ENCODE measurements around the gene RUFY1.
A peak's percentile ranks its signal among the peaks of the same experiment; 100 is the strongest.
"Not testable (repeated sequence)": the region's sequence is repeated elsewhere in the genome, so short reads cannot be mapped to it uniquely, and the experiment has no call there.

The RUFY1 gene

GRCh38 chr5:179550511-179551342 is at the start of gene RUFY1:
Gene RUFY1, plus strand, starts transcription at chr5:179550554. Its CDS starts 16 bp downstream, at chr5:179550570.
- DNase-seq (ENCODE audit: low read depth) = peak; percentile 19

- DNase-seq (ENCODE audit: low read depth) = not testable (repeated sequence)
These were observed 48.4 kb upstream of the RUFY1 start for GRCh38 chr5:179501997-179502396.

GRCh38 chr5:179502420-179502819 is 47.9 kb upstream of the RUFY1 start:
- not testable (repeated sequence) for DNase-seq (ENCODE audit: low read depth)

- DNase-seq (ENCODE audit: low read depth) = peak; percentile 39
These were observed 46.2 kb upstream of the RUFY1 start for GRCh38 chr5:179504191-179504590.

- DNase-seq (ENCODE audit: low read depth) = no peak
These were observed 45.6 kb upstream of the RUFY1 start for GRCh38 chr5:179504600-179505396.

- no peak for DNase-seq (ENCODE audit: low read depth)
These were observed 44.6 kb upstream of the RUFY1 start for GRCh38 chr5:179505636-179506261.

GRCh38 chr5:179509239-179509638 is 41.1 kb upstream of the RUFY1 start:
- DNase-seq (ENCODE audit: low read depth) = no peak

GRCh38 chr5:179509845-179510244 is 40.5 kb upstream of the RUFY1 start:
- DNase-seq (ENCODE audit: low read depth) = no peak

- DNase-seq (ENCODE audit: low read depth) = no peak
These were observed 37.8 kb upstream of the RUFY1 start for GRCh38 chr5:179512452-179513000.

GRCh38 chr5:179515501-179515900 is 34.9 kb upstream of the RUFY1 start:
- DNase-seq (ENCODE audit: low read depth) = not testable (repeated sequence)

- no peak for DNase-seq (ENCODE audit: low read depth)
These were observed 34.1 kb upstream of the RUFY1 start for GRCh38 chr5:179516221-179516620.

GRCh38 chr5:179517746-179518145 is 32.6 kb upstream of the RUFY1 start:
- DNase-seq (ENCODE audit: low read depth) = not testable (repeated sequence)

- DNase-seq (ENCODE audit: low read depth) = not testable (repeated sequence)
These were observed 32.0 kb upstream of the RUFY1 start for GRCh38 chr5:179518369-179518768.

GRCh38 chr5:179519416-179520070 is 30.8 kb upstream of the RUFY1 start:
- not testable (repeated sequence) for DNase-seq (ENCODE audit: low read depth)

GRCh38 chr5:179522107-179522506 is 28.2 kb upstream of the RUFY1 start:
- DNase-seq (ENCODE audit: low read depth) = not testable (repeated sequence)

GRCh38 chr5:179526978-179527377 is 23.4 kb upstream of the RUFY1 start:
- DNase-seq (ENCODE audit: low read depth) = no peak

- no peak for DNase-seq (ENCODE audit: low read depth)
These were observed 20.0 kb upstream of the RUFY1 start for GRCh38 chr5:179530069-179530998.

- DNase-seq (ENCODE audit: low read depth) = no peak
These were observed 17.3 kb upstream of the RUFY1 start for GRCh38 chr5:179533024-179533423.

GRCh38 chr5:179533907-179534306 is 16.4 kb upstream of the RUFY1 start:
- no peak for DNase-seq (ENCODE audit: low read depth)

- no peak for DNase-seq (ENCODE audit: low read depth)
These were observed 15.9 kb upstream of the RUFY1 start for GRCh38 chr5:179534431-179534830.

- DNase-seq (ENCODE audit: low read depth) = no peak
These were observed 13.7 kb upstream of the RUFY1 start for GRCh38 chr5:179536676-179537075.
